Measurements from ENCODE around the gene KCP.

KCP gene

DNA sequence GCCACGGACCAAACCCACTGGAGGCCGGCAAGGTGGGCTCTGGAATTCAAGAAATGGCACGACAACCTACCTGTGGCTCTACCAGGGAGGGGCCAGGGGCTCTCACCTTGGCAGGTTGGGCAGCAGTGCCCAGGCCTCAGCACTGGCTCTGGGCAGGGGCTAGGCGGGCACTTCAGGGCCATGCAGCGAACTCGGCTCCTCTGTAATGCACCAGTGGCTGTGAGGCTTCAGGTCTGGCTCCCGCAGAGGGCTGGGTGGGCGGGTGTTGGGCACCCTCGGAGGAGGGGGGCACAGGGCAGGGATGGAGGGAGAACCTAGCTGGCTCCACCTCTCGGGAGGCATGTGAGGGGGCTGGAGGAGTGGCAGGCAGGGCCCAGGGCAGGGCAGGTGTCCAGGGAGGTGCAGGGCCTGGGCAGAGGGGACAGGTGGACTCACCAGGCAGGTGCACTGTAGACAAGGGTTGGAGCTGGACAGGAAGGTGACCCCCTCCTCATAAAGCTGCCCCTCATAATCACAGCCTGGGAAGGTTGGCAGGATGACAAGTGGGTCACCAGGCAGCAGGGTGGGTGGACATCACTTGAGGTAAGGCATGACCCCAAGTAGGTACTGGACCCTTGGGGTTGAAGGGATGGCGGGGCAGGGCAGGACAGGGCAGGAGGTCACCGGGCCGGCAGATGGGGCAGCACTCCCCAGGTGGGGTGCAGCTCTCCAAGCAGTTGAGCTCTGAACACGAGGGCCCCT lies 6.7 kb downstream of the KCP start:
- TF ChIP-seq, protein P1, sequence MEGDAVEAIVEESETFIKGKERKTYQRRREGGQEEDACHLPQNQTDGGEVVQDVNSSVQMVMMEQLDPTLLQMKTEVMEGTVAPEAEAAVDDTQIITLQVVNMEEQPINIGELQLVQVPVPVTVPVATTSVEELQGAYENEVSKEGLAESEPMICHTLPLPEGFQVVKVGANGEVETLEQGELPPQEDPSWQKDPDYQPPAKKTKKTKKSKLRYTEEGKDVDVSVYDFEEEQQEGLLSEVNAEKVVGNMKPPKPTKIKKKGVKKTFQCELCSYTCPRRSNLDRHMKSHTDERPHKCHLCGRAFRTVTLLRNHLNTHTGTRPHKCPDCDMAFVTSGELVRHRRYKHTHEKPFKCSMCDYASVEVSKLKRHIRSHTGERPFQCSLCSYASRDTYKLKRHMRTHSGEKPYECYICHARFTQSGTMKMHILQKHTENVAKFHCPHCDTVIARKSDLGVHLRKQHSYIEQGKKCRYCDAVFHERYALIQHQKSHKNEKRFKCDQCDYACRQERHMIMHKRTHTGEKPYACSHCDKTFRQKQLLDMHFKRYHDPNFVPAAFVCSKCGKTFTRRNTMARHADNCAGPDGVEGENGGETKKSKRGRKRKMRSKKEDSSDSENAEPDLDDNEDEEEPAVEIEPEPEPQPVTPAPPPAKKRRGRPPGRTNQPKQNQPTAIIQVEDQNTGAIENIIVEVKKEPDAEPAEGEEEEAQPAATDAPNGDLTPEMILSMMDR (IDR thresholded peaks at IDR 0.05; ENCODE audit: poor library complexity, severe bottlenecking): no peak
- ATAC-seq (ENCODE audit: low read depth) (no peak), DNase-seq (ENCODE audit: low spot score) (peak; percentile 47)
- no peak overlapping the region for H3K4me3 ChIP-seq (ENCODE audit: severe bottlenecking)
- H3K36me3 ChIP-seq (ENCODE audit: low read depth): no peaks in the 10 kb centered on the region
- H3K27ac ChIP-seq (ENCODE audit: poor library complexity, severe bottlenecking): no peak overlapping the region
- H3K4me1 ChIP-seq (ENCODE audit: insufficient read depth, poor library complexity, severe bottlenecking): peaks cover 4% of the 10 kb centered on the region
- H3K27me3 ChIP-seq (ENCODE audit: insufficient read depth, poor library complexity, severe bottlenecking): no peaks in the 10 kb centered on the region
- H3K9me3 ChIP-seq (ENCODE audit: severe bottlenecking): no peaks in the 10 kb centered on the region

DNA sequence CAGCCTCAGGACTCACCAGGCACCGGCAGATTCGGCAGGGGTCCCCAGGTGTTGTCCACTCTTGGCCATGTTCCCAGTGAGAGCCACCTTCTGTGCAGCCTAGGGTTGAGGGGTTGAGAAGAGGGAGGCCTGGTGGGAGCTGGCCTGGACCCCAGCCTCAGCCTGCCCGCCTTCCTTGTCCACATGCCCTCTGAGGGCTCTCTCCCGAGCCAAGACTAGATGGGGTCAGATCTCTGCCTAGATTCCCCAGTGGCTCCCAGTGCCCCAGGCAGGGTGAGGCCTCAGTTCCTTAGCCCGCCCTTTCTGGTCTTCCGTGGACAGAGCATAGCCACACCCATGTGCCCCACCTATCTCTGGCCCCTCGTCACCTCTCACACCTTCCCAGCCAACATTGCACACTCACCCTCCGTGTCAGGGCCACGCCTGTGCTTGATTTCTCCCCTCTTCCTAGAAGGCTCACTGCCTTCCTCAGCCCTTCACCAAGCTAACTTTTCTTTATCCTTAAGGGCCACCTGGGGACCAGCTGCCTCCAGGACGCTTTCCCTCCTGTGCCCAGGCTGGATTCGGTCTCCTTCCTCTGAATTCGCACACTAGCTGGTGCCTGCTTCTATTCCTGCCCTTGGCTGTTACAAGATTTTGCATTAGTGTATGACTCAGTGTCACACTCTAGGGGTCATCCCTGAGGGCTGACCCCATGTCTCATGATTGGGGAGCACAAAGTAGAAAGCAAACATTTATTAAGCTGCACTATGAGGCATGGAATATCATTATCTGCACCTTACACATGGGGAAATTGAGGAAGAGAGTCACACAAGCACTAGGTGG lies 7.5 kb downstream of the KCP start:
- Histone ChIP-seq H3K9me3 (ENCODE audit: severe bottlenecking) (no peaks in the 10 kb centered on the region), H3K27me3 (ENCODE audit: insufficient read depth, poor library complexity, severe bottlenecking) (no peaks in the 10 kb centered on the region), H3K4me1 (ENCODE audit: insufficient read depth, poor library complexity, severe bottlenecking) (peaks cover 12% of the 10 kb centered on the region), H3K27ac (ENCODE audit: poor library complexity, severe bottlenecking) (no peak overlapping the region), H3K36me3 (ENCODE audit: low read depth) (no peaks in the 10 kb centered on the region), H3K4me3 (ENCODE audit: severe bottlenecking) (no peak overlapping the region)
- TF ChIP-seq, protein P1 (IDR thresholded peaks at IDR 0.05; ENCODE audit: poor library complexity, severe bottlenecking): no peak
- ATAC-seq (ENCODE audit: low read depth) (peak; percentile 32; the same call in 2 of the 3 replicates), DNase-seq (ENCODE audit: low spot score) (no peak)

DNA sequence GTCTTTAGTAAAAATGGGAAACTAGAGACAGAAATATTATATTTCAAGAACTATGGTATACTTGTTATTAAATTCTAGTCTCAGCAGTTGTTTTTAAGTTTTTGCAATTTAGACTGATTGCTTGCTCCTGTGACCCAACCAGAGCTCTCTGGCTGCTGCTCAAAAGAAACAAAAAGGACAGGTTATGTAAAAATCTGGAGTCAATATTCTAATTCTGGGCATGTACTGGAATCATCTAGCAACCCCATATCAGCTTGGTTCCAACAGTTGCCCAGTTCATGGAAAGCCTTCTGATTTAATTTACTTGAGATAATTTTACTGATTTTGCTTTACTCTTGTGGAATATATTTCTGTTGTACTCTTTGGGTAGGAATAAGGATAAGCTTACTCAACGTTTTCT lies 10.3 kb downstream of the KCP start:
- TF ChIP-seq, protein P1 (IDR thresholded peaks at IDR 0.05; ENCODE audit: poor library complexity, severe bottlenecking): no peak
- Histone ChIP-seq H3K4me1 (ENCODE audit: insufficient read depth, poor library complexity, severe bottlenecking) (peaks cover 21% of the 10 kb centered on the region), H3K36me3 (ENCODE audit: low read depth) (no peaks in the 10 kb centered on the region), H3K9me3 (ENCODE audit: severe bottlenecking) (no peaks in the 10 kb centered on the region), H3K27ac (ENCODE audit: poor library complexity, severe bottlenecking) (no peak overlapping the region), H3K27me3 (ENCODE audit: insufficient read depth, poor library complexity, severe bottlenecking) (no peaks in the 10 kb centered on the region), H3K4me3 (ENCODE audit: severe bottlenecking) (no peak overlapping the region)
- ATAC-seq (ENCODE audit: low read depth) (no peak), DNase-seq (ENCODE audit: low spot score) (no peak)

DNA sequence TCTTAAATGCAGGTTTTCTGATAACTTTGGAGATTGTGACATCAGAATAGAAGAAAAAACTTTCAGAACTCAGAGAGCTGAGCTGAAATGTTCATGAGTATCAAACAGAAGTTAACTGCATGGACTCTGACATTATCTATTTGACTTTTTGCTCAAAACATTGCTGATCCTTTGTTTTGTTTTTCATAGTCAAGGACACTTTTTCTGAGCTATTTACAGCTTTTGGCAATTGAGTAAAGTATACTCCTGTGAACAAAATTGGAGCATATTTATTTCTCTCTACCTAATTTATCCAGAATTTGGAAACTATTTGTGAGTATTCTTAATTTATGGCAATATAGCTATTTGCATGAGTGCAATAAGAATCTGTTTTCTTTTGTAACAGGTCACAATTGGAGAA lies 11.1 kb downstream of the KCP start:
- peaks cover 21% of the 10 kb centered on the region for H3K4me1 ChIP-seq (ENCODE audit: insufficient read depth, poor library complexity, severe bottlenecking)
- TF ChIP-seq, protein P1 (IDR thresholded peaks at IDR 0.05; ENCODE audit: poor library complexity, severe bottlenecking): no peak
- no peaks in the 10 kb centered on the region for H3K36me3 ChIP-seq (ENCODE audit: low read depth)
- no peak overlapping the region for H3K27ac ChIP-seq (ENCODE audit: poor library complexity, severe bottlenecking)
- H3K27me3 ChIP-seq (ENCODE audit: insufficient read depth, poor library complexity, severe bottlenecking): no peaks in the 10 kb centered on the region
- DNase-seq (ENCODE audit: low spot score): no peak
- no peaks in the 10 kb centered on the region for H3K9me3 ChIP-seq (ENCODE audit: severe bottlenecking)
- ATAC-seq (ENCODE audit: low read depth): no peak
- no peak overlapping the region for H3K4me3 ChIP-seq (ENCODE audit: severe bottlenecking)
